CD4-positive, CD25-positive, alpha-beta regulatory T cell (primary cell): ENCODE measurements around the gene ERO1A. TPM values are rescaled to one million over a fixed set of nuclear protein-coding genes. Genes with fewer than 3 reads are reported as not detected.

Experiments
- ATAC-seq, 2 donors: fragments of 150-1000 bp; cut with Tn5 transposase; one replicate each; pipeline ENCODE4 v1.10.0; 2021; ENCODE audit warnings: low read depth in 2 of 2, moderate number of reproducible peaks in 2 of 2, moderate library complexity in 1 of 2
- DNase-seq, 3 donors: peaks; one replicate each; pipeline versions ENCODE4 v3.0.0 to v3.0.0-alpha.2; 2012 to 2022; ENCODE audit warnings: mixed read lengths in 1 of 3
- H3K27ac ChIP-seq: one replicate; pipeline ENCODE4 v1.7.0; 2013; ENCODE audit warnings: mild to moderate bottlenecking, low read length; ENCODE audit not compliant: insufficient read depth, poor library complexity, severe bottlenecking
- H3K27me3 ChIP-seq: one replicate; pipeline ENCODE4 v1.7.0; 2013; ENCODE audit warnings: low read length; ENCODE audit not compliant: control insufficient read depth, insufficient read depth
- H3K36me3 ChIP-seq: one replicate; pipeline ENCODE4 v1.7.0; 2013; ENCODE audit warnings: mild to moderate bottlenecking, low read length, moderate library complexity; ENCODE audit not compliant: control insufficient read depth, insufficient read depth
- H3K4me1 ChIP-seq: 2 replicates; pipeline ENCODE4 v1.7.0; 2013; ENCODE audit warnings: mild to moderate bottlenecking, low read length; ENCODE audit not compliant: insufficient read depth, control insufficient read depth, poor library complexity, severe bottlenecking
- H3K4me3 ChIP-seq: one replicate; pipeline ENCODE4 v1.7.0; 2013; ENCODE audit warnings: low read depth, mild to moderate bottlenecking, low read length, moderate library complexity
- H3K9me3 ChIP-seq, 2 experiments: 1 replicate in 1 of 2; 2 replicates in 1 of 2; pipeline ENCODE4 v1.7.0; 2013; ENCODE audit warnings: low read length in 2 of 2, mild to moderate bottlenecking in 1 of 2, moderate library complexity in 1 of 2; ENCODE audit not compliant: control insufficient read depth in 2 of 2
- H3K27ac Mint-ChIP-seq, 3 donors: one replicate each; pipeline ENCODE4 v1.8.0; 2020 to 2022; ENCODE audit warnings: mild to moderate bottlenecking in 3 of 3, mixed read lengths in 3 of 3, moderate library complexity in 2 of 3
- H3K27me3 Mint-ChIP-seq: one replicate; pipeline ENCODE4 v1.8.0; 2022; ENCODE audit warnings: mild to moderate bottlenecking, mixed read lengths
- H3K36me3 Mint-ChIP-seq: one replicate; pipeline ENCODE4 v1.8.0; 2020; ENCODE audit warnings: mixed read lengths
- H3K4me1 Mint-ChIP-seq, 4 donors: one replicate each; pipeline ENCODE4 v1.8.0; 2020 to 2022; ENCODE audit warnings: mixed read lengths in 4 of 4, mild to moderate bottlenecking in 1 of 4
- H3K4me3 Mint-ChIP-seq, 4 donors: one replicate each; pipeline ENCODE4 v1.8.0; 2020 to 2022; ENCODE audit warnings: mild to moderate bottlenecking in 4 of 4, mixed read lengths in 4 of 4, moderate library complexity in 3 of 4
- H3K9me3 Mint-ChIP-seq, 7 donors: one replicate each; pipeline ENCODE4 v1.8.0; 2020 to 2022; ENCODE audit warnings: mixed read lengths in 7 of 7, mild to moderate bottlenecking in 3 of 7, moderate library complexity in 2 of 7
- polyA plus RNA-seq, 4 donors: library from polyadenylated mRNA; unstranded; fragments of 300-500 nt; fragmentation: Illumina TruSeq; gene quantifications; one replicate each; pipeline ENCODE4 v1.2.3, GENCODE V29; 2021
- total RNA-seq: library from RNA; stranded (reverse); gene quantifications from one replicate; pipeline ENCODE4 v1.2.3, GENCODE V29; 2022

Gene ERO1A
- total and polyA plus RNA-seq, 5 donors from 2014 or later = 48.3 to 72.9 (median 64.4) TPM

GRCh38 chr14:52678591-52678990 lies 16.8 kb downstream of the ERO1A start:
- no peaks in the 10 kb centered on the region for H3K9me3 Mint-ChIP-seq
- ATAC-seq = peak; percentile 31 to 44
- no peaks in the 10 kb centered on the region for H3K27me3 Mint-ChIP-seq
- H3K27ac Mint-ChIP-seq = no peak overlapping the region
- H3K4me1 Mint-ChIP-seq = peaks cover 0 to 21% (median 9%) of the 10 kb centered on the region in 4 donors
- no peak overlapping the region for H3K4me3 Mint-ChIP-seq
- DNase-seq = peak in 2 of 3 donors; percentile 38 to 54
- Histone ChIP-seq H3K4me1 (no peaks in the 10 kb centered on the region), H3K9me3 (no peaks in the 10 kb centered on the region), H3K27me3 (no peaks in the 10 kb centered on the region), H3K36me3 (peaks cover 65% of the 10 kb centered on the region), H3K4me3 (no peak overlapping the region), H3K27ac (no peak overlapping the region)
- peaks cover 21% of the 10 kb centered on the region for H3K36me3 Mint-ChIP-seq

GRCh38 chr14:52663850-52664249 lies 31.5 kb downstream of the ERO1A start:
- Histone ChIP-seq H3K27ac (no peak overlapping the region), H3K27me3 (no peaks in the 10 kb centered on the region), H3K36me3 (peaks cover 44% of the 10 kb centered on the region), H3K4me3 (no peak overlapping the region), H3K9me3 (no peaks in the 10 kb centered on the region), H3K4me1 (no peaks in the 10 kb centered on the region)
- Mint-ChIP-seq H3K36me3 (peaks cover 24% of the 10 kb centered on the region), H3K4me1 (peaks cover 5 to 17% (median 9%) of the 10 kb centered on the region in 4 donors), H3K4me3 (no peak overlapping the region), H3K9me3 (no peaks in the 10 kb centered on the region), H3K27me3 (no peaks in the 10 kb centered on the region), H3K27ac (no peak overlapping the region)
- ATAC-seq = no peak
- no peak for DNase-seq

- Mint-ChIP-seq H3K36me3 (peaks cover 27% of the 10 kb centered on the region), H3K4me1 (peaks cover 5 to 17% (median 7%) of the 10 kb centered on the region in 4 donors), H3K4me3 (no peak overlapping the region), H3K9me3 (no peaks in the 10 kb centered on the region), H3K27ac (no peak overlapping the region), H3K27me3 (no peaks in the 10 kb centered on the region)
- no peak for ATAC-seq
- Histone ChIP-seq H3K27me3 (no peaks in the 10 kb centered on the region), H3K4me1 (no peaks in the 10 kb centered on the region), H3K4me3 (no peak overlapping the region), H3K36me3 (peaks cover 50% of the 10 kb centered on the region), H3K9me3 (no peaks in the 10 kb centered on the region), H3K27ac (no peak overlapping the region)
- DNase-seq = no peak
These were observed 34.0 kb downstream of the ERO1A start for GRCh38 chr14:52661314-52661713.

GRCh38 chr14:52660832-52661231 lies 34.5 kb downstream of the ERO1A start:
- H3K4me3 ChIP-seq = no peak overlapping the region
- ATAC-seq = no peak
- H3K36me3 ChIP-seq = peaks cover 46% of the 10 kb centered on the region
- H3K27ac ChIP-seq = no peak overlapping the region
- no peak overlapping the region for H3K4me3 Mint-ChIP-seq
- peaks cover 25% of the 10 kb centered on the region for H3K36me3 Mint-ChIP-seq
- peaks cover 5 to 17% (median 7%) of the 10 kb centered on the region in 4 donors for H3K4me1 Mint-ChIP-seq
- H3K9me3 ChIP-seq = no peaks in the 10 kb centered on the region
- H3K27ac Mint-ChIP-seq = no peak overlapping the region
- no peaks in the 10 kb centered on the region for H3K9me3 Mint-ChIP-seq
- DNase-seq = no peak
- H3K4me1 ChIP-seq = no peaks in the 10 kb centered on the region
- H3K27me3 Mint-ChIP-seq = no peaks in the 10 kb centered on the region
- no peaks in the 10 kb centered on the region for H3K27me3 ChIP-seq

GRCh38 chr14:52660325-52660724 lies 35.0 kb downstream of the ERO1A start:
- peaks cover 23% of the 10 kb centered on the region for H3K36me3 Mint-ChIP-seq
- no peak overlapping the region for H3K27ac Mint-ChIP-seq
- ATAC-seq (no peak), DNase-seq (no peak)
- H3K4me1 Mint-ChIP-seq = peaks cover 2 to 17% (median 5%) of the 10 kb centered on the region in 4 donors
- no peak overlapping the region for H3K4me3 Mint-ChIP-seq
- Histone ChIP-seq H3K27ac (no peak overlapping the region), H3K4me1 (no peaks in the 10 kb centered on the region), H3K36me3 (peaks cover 46% of the 10 kb centered on the region), H3K27me3 (no peaks in the 10 kb centered on the region), H3K4me3 (no peak overlapping the region), H3K9me3 (no peaks in the 10 kb centered on the region)
- no peaks in the 10 kb centered on the region for H3K27me3 Mint-ChIP-seq
- H3K9me3 Mint-ChIP-seq = no peaks in the 10 kb centered on the region

- Mint-ChIP-seq H3K9me3 (no peaks in the 10 kb centered on the region), H3K4me1 (peaks cover 0 to 8% (median 5%) of the 10 kb centered on the region in 4 donors), H3K4me3 (no peak overlapping the region), H3K36me3 (peaks cover 21% of the 10 kb centered on the region), H3K27me3 (no peaks in the 10 kb centered on the region), H3K27ac (no peak overlapping the region)
- Histone ChIP-seq H3K9me3 (no peaks in the 10 kb centered on the region), H3K27ac (no peak overlapping the region), H3K4me3 (no peak overlapping the region), H3K4me1 (no peaks in the 10 kb centered on the region), H3K36me3 (peaks cover 59% of the 10 kb centered on the region), H3K27me3 (no peaks in the 10 kb centered on the region)
- ATAC-seq (no peak), DNase-seq (no peak)
These were observed 38.5 kb downstream of the ERO1A start for GRCh38 chr14:52656905-52657304.

GRCh38 chr14:52650774-52651173 lies 44.6 kb downstream of the ERO1A start:
- no peak overlapping the region for H3K4me3 Mint-ChIP-seq
- H3K36me3 Mint-ChIP-seq = peaks cover 34% of the 10 kb centered on the region
- Histone ChIP-seq H3K27ac (no peak overlapping the region), H3K4me1 (no peaks in the 10 kb centered on the region), H3K4me3 (no peak overlapping the region), H3K36me3 (peaks cover 84% of the 10 kb centered on the region), H3K27me3 (no peaks in the 10 kb centered on the region), H3K9me3 (no peaks in the 10 kb centered on the region)
- H3K4me1 Mint-ChIP-seq = no peaks in the 10 kb centered on the region
- no peaks in the 10 kb centered on the region for H3K27me3 Mint-ChIP-seq
- no peak overlapping the region for H3K27ac Mint-ChIP-seq
- peaks cover 0 to 2% (median 0%) of the 10 kb centered on the region in 7 donors for H3K9me3 Mint-ChIP-seq
- no peak for ATAC-seq
- DNase-seq = no peak

- ATAC-seq (no peak), DNase-seq (no peak)
- H3K27me3 ChIP-seq = no peaks in the 10 kb centered on the region
- no peaks in the 10 kb centered on the region for H3K9me3 ChIP-seq
- H3K36me3 Mint-ChIP-seq = peaks cover 28% of the 10 kb centered on the region
- H3K4me3 Mint-ChIP-seq = no peak overlapping the region
- no peaks in the 10 kb centered on the region for H3K4me1 ChIP-seq
- H3K27ac Mint-ChIP-seq = peak overlapping the region in 1 of 3 donors; percentile 22
- H3K9me3 Mint-ChIP-seq = peaks cover 0 to 2% (median 0%) of the 10 kb centered on the region in 7 donors
- no peaks in the 10 kb centered on the region for H3K27me3 Mint-ChIP-seq
- peaks cover 87% of the 10 kb centered on the region for H3K36me3 ChIP-seq
- no peaks in the 10 kb centered on the region for H3K4me1 Mint-ChIP-seq
- no peak overlapping the region for H3K27ac ChIP-seq
- H3K4me3 ChIP-seq = no peak overlapping the region
These were observed 45.8 kb downstream of the ERO1A start for GRCh38 chr14:52649511-52649910.
